ENCODE data around the gene B9D1.

B9D1 gene

GRCh38 chr17:19346351-19347255 lies 15.9 kb downstream of the B9D1 start:
- no peak for TF ChIP-seq GATA3 (IDR thresholded peaks at IDR 0.05; ENCODE audit: low read depth, low read length)
- no peak for TF ChIP-seq GATA2 (IDR thresholded peaks at IDR 0.05; ENCODE audit: low read depth, low read length)

GRCh38 chr17:19345486-19346350 lies 16.8 kb downstream of the B9D1 start:
- no peak for TF ChIP-seq GATA3 (IDR thresholded peaks at IDR 0.05; ENCODE audit: low read depth, low read length)
- TF ChIP-seq GATA2 (IDR thresholded peaks at IDR 0.05; ENCODE audit: low read depth, low read length): no peak

- TF ChIP-seq GATA2 (IDR thresholded peaks at IDR 0.05; ENCODE audit: low read depth, low read length): no peak
- TF ChIP-seq GATA3 (IDR thresholded peaks at IDR 0.05; ENCODE audit: low read depth, low read length): no peak
Observed at GRCh38 chr17:19345067-19345460, 17.5 kb downstream of the B9D1 start.

GRCh38 chr17:19344311-19345066 lies 18.0 kb downstream of the B9D1 start:
- no peak for TF ChIP-seq GATA2 (IDR thresholded peaks at IDR 0.05; ENCODE audit: low read depth, low read length)
- TF ChIP-seq GATA3 (IDR thresholded peaks at IDR 0.05; ENCODE audit: low read depth, low read length): no peak

GRCh38 chr17:19343671-19344151 lies 18.8 kb downstream of the B9D1 start:
- no peak for TF ChIP-seq GATA3 (IDR thresholded peaks at IDR 0.05; ENCODE audit: low read depth, low read length)
- TF ChIP-seq GATA2 (IDR thresholded peaks at IDR 0.05; ENCODE audit: low read depth, low read length): no peak

- TF ChIP-seq GATA3 (IDR thresholded peaks at IDR 0.05; ENCODE audit: low read depth, low read length): no peak
- no peak for TF ChIP-seq GATA2 (IDR thresholded peaks at IDR 0.05; ENCODE audit: low read depth, low read length)
Observed at GRCh38 chr17:19343256-19343630, 19.3 kb downstream of the B9D1 start.

- TF ChIP-seq GATA2 (IDR thresholded peaks at IDR 0.05; ENCODE audit: low read depth, low read length) (no peak), GATA3 (IDR thresholded peaks at IDR 0.05; ENCODE audit: low read depth, low read length) (no peak)
Observed at GRCh38 chr17:19342611-19343255, 19.8 kb downstream of the B9D1 start.

- no peak for TF ChIP-seq GATA2 (IDR thresholded peaks at IDR 0.05; ENCODE audit: low read depth, low read length)
- no peak for TF ChIP-seq GATA3 (IDR thresholded peaks at IDR 0.05; ENCODE audit: low read depth, low read length)
Observed at GRCh38 chr17:19341641-19342610, 20.6 kb downstream of the B9D1 start.

GRCh38 chr17:19341211-19341631 lies 21.3 kb downstream of the B9D1 start:
- TF ChIP-seq GATA2 (IDR thresholded peaks at IDR 0.05; ENCODE audit: low read depth, low read length): no peak
- no peak for TF ChIP-seq GATA3 (IDR thresholded peaks at IDR 0.05; ENCODE audit: low read depth, low read length)

GRCh38 chr17:19339341-19339815 lies 23.1 kb downstream of the B9D1 start:
- TF ChIP-seq GATA2 (IDR thresholded peaks at IDR 0.05; ENCODE audit: low read depth, low read length) (no peak), GATA3 (IDR thresholded peaks at IDR 0.05; ENCODE audit: low read depth, low read length) (no peak)

- TF ChIP-seq GATA3 (IDR thresholded peaks at IDR 0.05; ENCODE audit: low read depth, low read length) (no peak), GATA2 (IDR thresholded peaks at IDR 0.05; ENCODE audit: low read depth, low read length) (no peak)
Observed at GRCh38 chr17:19338031-19338990, 24.2 kb downstream of the B9D1 start.

Measured in SH-SY5Y (cell line).